NCI-H1930 (cell line): ENCODE results near the gene PIP4K2A.

Experiments used
- DNase-seq, 2 experiments: peaks; one replicate each; lab custom pipeline; 2025; lab: John Stamatoyannopoulos, UW

Gene PIP4K2A

GRCh38 chr10:22638863-22639262 lies 75.5 kb downstream of the PIP4K2A start:
- no peak for DNase-seq

DNA sequence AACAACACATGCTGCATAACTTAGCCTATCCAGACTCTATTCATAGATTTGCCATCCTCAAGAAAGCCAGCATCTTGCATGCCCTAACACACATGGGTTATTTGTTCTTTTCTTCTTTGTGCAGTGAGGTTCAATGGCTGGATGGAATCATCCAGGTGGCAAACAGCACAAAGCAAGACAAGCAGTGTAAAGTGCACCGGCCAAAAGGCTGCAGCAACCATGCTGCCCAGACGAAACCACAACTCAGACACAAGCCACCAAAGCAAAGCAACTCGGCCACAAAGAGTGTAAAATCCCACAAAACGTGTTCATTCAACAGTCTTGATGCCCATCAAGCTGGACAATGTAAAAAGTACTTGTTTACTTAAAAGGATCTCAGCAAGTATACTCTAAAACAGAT lies 76.9 kb downstream of the PIP4K2A start:
- DNase-seq, result no peak

- no peak for DNase-seq
Measured at GRCh38 chr10:22635650-22636049, 78.7 kb downstream of the PIP4K2A start.

DNA sequence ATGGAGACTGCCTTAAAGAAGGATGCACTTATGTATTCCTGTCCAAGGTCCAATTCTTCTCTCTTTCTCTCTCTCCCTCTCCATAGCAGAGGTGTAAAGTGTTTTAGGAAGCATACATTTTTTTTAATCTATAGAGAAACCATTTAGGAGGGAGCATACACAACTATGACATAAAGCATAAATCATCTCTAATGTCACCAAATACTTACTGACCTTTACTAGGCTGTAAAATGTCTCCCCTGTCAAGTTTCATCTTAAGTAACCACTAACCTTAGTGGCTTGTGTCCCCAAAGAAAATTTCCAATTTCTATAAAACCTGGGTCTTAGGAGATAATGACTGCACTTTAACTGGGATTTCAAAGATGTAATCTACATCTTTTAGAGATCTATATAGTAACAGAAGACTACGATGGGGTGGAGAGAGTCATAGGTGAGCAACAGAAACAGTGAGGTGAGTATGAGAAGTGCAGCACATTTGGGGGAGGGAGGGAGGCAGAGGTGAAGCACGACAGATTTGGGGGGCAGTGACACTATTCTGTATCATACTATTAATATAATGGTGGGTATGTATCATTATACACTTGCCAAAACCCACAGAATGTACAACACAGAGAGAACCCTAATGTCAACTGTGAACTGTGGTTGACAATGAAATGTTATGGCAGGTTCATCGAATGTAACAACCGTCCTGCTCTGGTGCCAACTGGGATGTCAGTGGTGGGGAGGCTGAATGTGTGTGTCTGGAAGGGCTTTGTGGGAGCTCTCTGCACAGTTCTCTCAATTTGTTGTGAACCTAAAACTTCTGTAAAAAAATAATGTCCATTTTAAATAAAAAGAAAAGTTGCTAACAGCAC lies 79.5 kb downstream of the PIP4K2A start:
- DNase-seq, result no peak

GRCh38 chr10:22634093-22634492 lies 80.3 kb downstream of the PIP4K2A start:
- DNase-seq, result no peak

GRCh38 chr10:22633528-22633927 lies 80.8 kb downstream of the PIP4K2A start:
- DNase-seq, result no peak

DNA sequence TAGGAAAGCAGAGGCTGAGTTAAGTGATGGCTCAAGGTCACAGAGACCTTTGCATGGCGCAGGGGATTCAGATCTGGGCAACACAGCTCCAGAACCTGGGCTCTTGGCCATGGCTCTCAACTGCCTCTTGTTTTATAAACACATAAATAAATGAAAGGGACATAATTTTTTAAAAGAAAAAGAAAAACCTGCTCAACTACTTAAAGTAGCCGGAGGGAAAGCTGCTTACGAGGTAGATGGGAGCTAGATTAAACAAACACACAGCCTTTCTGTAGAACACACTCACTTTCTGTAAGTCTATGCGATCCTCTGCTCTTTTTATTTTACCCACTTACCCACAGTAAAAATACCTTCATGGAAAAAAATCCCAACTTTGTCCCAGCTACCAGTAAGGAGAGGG lies 81.3 kb downstream of the PIP4K2A start:
- no peak for DNase-seq

DNA sequence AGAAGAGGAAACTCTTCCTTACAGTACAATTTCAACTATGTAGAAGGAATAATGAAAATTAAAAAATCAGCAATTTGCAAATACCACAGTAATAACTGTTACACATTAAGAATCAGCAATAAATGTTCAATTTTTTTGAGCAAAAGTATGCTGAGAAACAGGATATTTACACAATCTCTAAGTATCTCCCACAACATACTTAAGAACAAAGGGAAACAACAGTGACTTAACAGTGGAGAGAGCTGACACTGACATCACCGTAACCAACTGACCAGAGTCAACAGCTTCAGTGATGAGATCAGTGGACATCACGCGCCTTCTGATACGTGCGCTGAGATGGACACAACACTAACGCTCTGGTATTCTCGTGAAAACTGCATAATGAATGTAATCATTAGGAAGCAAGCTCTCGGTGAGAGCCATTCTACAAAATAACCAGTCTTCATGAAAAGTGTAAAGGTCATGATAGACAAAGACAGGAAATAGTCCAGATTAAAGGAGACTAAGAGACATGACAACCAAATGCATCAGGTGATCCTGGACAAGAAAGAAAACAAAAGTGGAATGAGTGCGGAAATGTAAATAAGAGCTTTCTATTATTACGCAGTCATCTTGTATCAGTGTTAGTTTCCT lies 82.6 kb downstream of the PIP4K2A start:
- no peak for DNase-seq

DNA sequence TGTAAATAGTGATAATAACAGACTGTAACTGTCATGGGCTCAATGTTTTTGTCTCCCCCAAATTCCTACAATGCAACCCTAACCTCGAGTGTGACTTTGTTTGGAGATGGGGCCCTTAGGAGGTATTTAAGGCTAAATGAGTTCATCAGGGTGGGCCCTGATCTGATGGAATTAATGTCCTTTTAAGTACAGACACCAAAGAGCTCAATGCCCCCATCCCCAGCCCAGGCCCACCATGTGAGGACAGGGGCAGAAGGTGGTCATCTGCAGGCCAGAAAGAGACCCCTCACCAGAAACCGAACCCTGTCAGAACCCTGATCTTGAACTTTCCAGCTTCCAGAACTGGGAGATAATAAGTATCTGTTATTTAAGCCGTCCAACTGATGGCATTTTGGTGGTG lies 83.2 kb downstream of the PIP4K2A start:
- DNase-seq, result no peak

DNA sequence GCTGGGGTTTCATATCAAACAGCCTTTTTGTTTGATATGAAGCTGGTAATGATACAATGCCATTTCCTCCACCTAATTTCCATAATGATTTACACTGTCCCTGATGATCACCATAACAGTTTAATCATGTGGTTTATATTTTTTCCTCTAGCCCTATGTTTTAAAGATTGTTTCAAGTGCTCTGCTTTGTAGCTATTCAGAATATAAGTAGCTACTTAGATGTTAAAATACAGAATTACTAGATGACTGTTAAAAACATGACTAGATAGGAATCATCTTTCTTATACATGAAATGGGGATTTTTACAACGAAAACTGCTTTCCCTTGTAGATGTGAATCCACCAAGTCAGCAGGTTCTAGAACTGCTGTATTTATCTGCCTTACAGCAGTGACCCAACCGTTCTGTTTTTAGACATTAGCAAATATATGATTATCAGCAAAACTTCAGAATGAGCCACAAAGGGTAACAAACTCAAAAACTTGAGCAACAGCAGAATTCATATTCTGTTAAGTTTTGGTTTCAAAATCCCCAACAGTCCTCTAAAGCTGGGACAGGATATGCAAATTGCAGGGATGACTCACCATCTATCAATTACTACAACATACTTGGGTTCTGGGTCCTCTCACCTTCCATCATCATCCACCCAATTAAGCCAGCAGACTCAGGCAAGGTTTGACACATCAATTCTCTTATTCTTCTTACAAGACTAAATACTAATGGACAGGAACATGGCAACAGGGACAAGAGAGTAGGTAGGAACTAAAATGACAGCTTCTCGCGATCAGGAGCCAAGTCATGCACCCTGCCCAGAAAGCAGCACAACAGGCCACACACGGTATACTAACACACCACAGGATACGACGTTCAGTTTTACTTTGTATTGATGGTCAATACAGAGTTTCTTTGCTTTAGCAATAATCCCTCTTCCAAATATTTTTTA lies 83.9 kb downstream of the PIP4K2A start:
- no peak for DNase-seq

DNA sequence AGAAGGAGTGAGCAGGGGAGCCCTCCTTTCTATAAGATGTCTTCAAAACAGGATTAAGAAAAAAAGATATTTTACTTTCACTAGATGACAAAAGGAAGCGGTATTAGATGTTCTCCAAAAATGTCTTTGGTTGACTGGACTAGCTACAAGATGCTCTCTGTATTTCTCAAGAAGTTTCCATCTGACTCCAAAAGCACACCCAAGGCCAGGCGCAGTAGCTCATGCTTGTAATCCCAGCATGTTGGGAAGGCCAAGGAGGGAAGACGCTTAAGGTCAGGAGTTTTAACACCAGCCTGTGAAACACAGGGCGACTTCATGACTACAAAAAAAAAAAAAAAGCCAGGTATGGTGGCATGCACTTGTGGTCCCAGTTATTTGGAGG lies 84.5 kb downstream of the PIP4K2A start:
- no peak for DNase-seq

GRCh38 chr10:22629126-22629525 lies 85.3 kb downstream of the PIP4K2A start:
- no peak for DNase-seq

DNA sequence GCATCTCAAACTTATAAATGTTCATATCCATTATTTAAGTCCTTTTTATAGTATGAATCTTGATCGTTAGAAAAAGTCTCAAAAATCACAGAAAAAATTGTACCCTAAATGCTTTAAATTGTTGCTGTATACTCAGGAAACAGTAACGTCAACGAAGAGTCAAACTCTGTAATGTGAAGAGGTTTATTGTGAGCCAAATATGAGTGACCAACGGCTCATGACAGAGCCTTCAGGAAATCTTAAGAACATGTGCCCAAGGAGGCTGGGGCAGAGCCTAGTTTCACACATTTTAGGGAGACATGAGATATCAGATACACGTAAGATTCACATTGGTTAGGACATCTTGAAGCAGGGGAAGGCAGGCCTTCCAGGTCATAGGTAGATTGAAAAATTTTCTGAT lies 86.1 kb downstream of the PIP4K2A start:
- no peak for DNase-seq

- DNase-seq, result no peak
Measured at GRCh38 chr10:22626784-22627183, 87.6 kb downstream of the PIP4K2A start.

- no peak for DNase-seq
Measured at GRCh38 chr10:22625516-22626290, 88.7 kb downstream of the PIP4K2A start.

GRCh38 chr10:22624287-22624738 lies 90.1 kb downstream of the PIP4K2A start:
- no peak for DNase-seq

GRCh38 chr10:22623633-22624253 lies 90.6 kb downstream of the PIP4K2A start:
- no peak for DNase-seq

DNA sequence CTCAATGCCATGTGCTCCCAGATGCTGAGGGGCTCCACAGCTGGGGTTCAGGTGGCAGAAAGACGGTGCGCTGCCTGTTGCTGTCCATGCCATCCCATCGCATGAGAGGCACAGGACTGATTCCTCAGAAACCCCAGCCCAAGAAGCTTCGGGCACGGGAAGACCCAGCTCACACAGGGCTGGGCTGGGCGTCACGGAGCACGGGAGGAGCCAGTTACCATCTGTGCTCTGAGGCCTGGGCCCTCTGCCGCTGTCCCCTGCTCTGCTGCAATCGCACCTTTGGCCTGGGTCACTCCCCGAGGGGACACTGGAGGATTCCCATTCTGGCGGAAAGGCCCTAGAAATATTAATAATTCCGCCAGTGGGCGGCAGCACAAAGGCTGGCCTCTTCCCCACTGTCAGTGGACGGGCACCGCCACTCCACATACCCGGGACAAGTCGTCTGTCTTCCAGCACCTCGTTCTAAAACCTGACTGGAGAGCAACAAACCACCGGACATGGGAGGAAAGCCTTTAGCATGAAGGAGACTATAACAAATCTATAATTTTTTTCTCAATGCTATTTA lies 92.1 kb downstream of the PIP4K2A start:
- no peak for DNase-seq

GRCh38 chr10:22621726-22622125 lies 92.7 kb downstream of the PIP4K2A start:
- DNase-seq, result no peak

DNA sequence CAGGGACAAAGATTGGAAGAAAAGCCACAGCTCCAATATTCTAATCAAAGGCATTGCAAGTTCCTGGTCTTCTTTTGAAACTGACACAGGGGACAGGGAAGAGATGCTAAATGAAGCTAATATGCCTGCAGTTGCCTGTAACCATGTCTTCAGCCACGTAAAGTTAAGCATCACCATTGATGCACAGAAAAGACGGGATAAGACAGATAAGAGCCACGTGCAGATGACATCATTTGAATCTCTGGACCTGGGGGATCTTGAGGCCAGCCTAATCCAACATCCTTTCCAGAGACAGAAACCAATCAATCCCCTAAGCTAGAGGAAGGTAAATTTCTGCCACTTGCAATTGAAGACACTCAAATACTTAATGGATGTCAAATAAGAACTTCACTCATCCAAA lies 93.4 kb downstream of the PIP4K2A start:
- DNase-seq, result no peak
